Dermis microvascular lymphatic vessel endothelial cell (primary cell): ENCODE data around the gene GPC2. TPM values are rescaled to one million over a fixed set of nuclear protein-coding genes. Genes with fewer than 3 reads are reported as not detected.

Experiments used
- DNase-seq, 2 donors: peaks; one replicate each; pipeline versions ENCODE4 v3.0.0 to v3.0.0-alpha.2; 2010; ENCODE audit warnings: low read depth in 2 of 2
- total RNA-seq: library from RNA; depleted of rRNA; stranded (reverse); fragments of >200 nt; gene quantifications from 2 replicates; pipeline ENCODE4 v1.2.1, GENCODE V29; 2014

GPC2 gene
- total RNA-seq, 1 donor from 2014 or later: 1.9 TPM

DNA sequence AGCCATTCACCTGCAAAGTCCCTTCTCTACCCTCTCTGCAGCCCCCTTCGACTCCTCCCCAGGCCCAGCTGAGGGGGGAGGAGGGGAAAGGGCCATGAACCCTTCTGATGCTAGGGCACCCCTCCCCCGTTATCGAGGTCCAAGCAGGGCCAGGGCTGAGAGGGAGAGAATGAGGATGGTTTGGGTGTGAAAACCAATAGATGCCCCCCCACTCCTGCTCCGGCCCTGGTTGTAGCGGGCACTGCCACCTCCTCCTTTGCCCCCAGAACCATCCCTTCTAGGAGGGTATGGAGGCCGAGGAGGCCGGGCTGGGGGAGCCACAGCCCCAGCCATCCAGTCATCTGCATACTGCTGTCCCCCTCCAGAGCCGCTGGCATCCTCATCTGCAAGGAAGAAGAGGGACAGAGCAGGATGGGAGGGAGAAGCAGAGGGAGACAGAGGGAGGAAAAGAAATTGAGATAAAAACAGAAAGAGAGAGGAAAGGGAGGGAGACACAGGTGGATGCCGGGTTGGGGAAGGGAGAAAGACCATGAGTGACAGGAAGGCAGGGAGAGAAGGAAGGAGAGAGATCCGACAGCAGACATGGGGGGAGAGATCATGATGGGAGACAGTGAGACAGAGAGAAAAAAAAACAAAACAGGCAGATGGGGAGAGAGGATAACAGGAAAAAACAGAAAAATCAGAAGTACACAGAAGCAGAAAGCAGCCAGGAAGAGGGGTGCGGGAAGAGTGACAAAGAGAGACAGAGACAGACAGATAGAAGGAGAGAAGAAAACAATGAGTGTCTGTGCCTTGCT, 6.9 kb downstream of the GPC2 start:
- no peak for DNase-seq

DNA sequence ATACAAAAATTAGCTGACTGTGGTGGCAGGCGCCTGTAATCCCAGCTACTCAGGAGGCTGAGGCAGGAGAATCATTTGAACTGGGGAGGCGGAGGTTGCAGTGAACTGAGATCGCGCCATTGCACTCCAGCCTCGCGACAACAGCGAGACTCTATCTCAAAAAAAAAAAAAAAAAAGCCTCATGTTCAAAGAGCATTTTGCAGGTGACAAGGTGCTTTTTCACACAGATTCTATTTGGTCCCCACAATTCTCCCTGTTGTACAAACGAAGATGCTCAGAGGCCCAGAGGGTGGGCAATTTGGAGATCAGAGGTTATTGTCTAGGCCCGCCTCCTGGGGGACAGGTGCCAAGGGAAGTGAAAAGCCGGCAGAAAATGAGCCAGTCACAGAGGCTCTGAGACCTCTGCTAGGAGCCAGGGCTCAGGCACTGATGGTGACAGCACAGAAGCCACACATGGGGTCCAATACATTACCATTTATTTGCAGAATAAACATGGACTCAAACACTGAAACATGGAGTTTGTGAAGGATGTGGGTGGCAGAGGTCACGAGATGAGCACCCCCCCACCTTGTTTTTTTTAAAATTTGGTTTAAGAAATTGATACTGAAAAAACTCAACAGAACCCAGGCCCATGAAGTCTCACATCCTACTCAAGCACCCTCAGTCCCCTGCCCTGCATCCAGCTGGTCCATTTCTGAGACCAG, 7.9 kb downstream of the GPC2 start:
- DNase-seq: no peak

DNA sequence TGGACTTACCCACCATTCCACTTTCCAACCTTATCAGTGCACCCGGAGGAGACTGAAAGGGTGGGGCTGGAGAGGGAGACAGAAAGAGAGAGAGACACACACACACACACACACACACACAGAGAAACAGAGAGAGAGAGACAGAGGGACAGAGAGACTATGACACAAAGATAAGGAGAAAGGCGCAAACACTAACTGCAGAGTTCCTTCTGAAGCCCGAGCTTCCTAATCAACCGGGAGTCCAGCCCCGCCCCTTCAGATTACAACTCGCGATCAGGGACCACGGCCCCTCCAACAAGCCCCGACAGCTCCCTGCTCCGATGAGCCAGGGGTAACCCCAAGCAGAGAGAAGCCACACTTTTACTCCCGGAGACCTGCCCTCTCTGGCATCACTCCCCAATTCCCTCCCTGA, 9.3 kb downstream of the GPC2 start:
- no peak for DNase-seq

DNA sequence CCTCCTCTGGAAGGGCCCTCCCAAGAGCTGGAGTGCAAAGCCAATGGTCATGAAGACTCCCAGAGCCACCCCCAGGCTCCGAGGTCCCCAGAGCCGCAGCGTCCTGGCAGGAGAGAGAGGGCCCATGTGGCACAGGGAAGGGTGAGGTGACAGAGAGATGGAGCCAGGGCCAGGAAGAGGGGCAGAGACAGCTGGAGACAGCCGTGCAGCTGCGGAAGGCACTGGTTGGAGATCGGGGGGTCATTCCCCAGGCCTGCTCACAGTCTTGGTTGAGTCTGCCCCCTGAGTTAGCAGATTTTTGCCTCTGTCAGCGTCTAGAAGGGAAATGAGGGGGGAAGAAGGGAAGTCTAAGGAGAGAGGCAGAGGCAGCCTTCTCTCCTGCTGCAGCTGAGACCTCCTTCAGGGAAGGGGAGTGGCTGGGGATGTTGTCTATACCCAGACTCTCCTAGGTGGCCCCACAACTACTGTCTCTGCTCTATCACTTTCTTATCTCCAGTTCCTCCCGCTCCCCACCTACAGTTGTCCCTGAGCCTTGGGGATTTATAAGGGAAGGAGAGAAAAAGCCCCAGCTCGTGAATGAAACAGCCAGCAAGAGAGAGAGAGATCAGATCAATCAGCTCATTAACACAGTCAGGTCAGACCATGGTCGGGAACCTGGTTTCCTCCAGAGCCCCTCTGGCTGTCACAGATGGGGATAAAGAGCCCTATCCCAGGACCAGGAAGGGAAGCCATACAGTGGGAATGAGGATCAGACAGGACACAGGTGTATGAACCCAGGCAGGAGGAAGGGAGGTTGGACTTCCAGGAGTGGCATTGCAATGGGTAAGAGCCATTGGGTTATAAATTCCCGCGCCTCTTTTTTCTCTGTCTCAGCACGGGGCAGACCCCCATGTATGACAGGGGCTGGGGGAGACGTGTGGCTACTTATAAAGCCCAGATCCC, 9.9 kb downstream of the GPC2 start:
- DNase-seq: no peak

DNA sequence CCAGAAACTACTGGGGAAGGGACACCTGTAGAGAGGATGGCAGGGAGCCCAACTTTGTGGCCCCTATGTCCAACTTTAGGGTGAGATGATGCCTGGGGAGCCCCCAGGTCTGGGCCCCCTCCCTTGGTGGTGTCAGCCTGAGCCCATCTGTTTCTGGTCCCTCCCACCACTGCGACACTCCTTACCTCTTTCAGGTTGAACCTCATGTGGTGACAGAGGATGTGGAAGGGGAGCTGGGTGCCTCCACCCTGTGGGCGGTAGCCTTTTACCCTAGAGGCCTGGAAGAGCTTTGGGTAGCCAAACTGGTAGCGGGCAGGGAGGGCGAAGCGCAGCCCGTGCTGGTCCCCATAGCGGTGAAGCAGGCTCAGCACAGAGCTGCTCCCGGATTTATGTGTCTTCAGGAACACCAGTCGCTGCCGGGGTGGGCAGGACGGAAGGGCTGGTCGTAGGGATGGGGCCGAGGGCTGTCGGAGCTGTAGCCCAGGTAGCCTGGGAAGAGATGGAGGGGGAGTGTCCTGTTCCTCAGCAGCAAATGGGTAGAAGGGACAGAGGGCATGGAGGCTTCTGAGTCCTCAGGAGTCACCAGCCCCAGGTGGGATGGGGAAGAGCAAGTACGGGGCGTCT, 10.8 kb downstream of the GPC2 start:
- no peak for DNase-seq

DNA sequence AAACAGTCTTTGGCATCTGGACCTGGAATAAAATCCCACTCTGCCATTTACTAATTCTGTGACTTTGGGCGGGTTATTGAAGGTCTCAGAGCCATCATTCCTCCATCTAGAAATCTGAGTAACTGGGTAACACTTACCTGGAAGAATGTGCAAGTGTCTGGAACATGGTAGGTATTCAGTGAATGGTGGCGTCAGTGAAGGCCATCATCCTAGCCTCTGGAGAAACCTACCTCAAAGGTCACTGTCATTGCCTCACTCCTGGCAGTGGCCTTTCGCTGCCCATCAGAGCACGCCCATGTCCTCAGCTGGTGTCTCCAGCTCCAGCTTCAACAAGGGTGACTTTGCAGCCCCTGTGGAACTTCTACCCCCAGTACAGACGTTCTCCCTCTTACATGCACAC, 13.3 kb downstream of the GPC2 start:
- no peak for DNase-seq

DNA sequence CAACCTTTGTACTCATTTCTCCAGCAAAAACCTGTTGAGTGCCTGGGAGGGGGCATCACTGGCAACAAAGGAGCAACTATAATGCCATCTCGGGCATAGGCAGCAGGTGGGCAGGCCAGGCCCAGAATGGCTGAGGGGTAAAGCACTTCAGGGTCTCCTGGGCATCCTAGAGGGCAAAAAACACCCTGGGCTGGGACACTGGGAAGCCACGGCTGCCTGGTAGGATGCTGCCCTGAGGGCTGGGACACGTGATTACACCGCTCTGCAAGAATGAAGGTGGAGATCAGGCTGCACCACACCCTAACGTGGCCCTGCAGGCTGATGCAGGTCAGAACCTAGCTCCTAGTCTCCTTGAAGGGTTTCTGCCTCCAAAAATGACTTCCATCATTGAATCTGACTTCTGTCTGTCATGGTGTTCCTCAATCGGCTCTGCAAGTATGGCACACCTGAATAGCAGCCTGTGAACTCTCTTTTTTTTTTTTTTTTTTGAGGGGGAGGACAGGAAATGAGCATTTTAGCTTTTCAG, 14.1 kb downstream of the GPC2 start:
- no peak for DNase-seq

DNA sequence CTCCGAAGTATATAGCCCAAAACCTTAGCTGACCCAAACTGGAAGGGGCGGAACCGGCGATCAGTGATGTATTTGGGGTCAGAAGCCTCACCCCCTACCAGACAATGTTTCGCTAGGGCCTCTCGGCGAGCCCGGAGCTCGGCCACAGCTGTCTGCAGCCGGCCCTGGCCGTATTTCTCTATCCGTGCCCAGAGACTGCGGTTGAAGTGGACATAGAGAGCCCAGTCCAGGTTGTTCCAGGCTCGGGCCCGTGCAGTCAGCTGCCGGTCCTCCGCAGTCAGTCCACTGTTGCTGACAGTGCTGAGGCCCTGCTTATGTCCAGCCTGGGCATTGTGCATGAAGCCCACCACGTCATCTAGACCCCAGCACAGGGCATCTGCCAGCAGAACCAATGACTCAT, 17.1 kb downstream of the GPC2 start:
- DNase-seq: no peak

DNA sequence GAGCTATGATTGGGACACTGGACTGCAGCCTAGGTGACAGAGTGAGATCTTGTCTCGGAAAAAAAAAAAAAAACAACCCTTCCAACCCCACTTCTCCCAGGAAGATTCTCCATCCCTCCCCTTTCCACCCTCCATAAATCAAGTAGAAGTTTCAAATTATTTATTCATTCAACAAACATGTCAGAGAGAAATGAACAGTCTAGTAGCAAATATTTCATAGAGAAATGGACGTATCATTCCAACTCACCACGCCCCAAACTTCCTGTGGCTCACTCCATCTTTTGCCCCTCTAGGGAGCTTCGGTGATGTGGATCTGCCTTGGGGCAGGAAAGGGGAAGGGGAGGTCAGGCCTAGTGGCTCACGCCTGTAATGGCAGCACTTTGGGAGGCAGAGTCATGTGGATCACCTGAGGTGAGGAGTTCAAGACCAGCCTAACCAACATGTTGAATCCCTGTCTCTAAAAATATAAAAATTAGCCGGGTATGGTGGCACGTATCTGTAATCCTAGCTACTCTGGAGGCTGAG, 18.0 kb downstream of the GPC2 start:
- no peak for DNase-seq

DNA sequence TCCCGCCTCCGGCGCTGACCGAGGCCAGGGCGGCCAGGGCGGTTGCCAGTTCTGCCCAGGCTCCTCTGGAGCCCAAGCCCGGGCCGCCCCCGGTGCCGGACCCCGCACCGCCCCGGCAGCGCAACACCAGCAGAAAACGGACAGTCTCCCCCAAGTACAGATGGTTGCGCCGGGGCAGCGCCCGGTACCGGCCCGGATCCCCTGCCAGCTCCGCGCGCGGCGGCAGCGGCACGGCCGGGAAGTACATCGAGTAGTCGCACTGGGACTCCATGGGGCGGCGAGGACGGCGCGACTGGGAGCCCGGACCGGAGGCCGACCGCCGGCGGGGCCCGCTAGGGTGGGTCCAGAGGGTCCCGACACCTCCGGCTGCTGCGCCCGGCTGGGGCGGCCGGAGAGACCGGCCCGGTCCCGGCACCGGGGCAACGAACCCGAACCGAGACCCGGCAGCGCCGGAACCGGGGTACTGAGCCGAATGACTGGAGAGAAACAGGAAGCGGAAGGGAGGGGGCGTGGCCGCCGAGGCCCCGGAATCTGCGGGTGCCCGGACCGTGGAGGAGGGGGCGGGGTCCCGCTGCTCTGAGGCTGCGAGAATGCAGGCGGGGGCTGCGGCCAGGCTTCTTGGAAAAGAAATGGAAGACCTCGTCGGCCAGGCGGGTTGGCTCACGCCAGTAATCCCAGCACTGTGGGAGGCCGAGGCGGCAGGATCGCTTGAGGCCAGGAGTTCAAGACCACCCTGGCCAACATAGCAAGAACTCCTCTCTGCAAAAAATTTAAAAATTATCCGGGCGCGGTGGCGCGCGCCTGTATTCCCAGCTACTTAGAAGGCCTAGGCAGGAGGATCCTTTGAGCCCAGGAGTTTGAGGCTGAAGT, 18.7 kb downstream of the GPC2 start, which contains the start of gene TRAPPC14:
Gene TRAPPC14 (minus strand): TSS at position 495 of the 870 bp plus-strand sequence. CDS start 224 bp downstream, at position 271.
- DNase-seq: peak; percentile 33 to 75

DNA sequence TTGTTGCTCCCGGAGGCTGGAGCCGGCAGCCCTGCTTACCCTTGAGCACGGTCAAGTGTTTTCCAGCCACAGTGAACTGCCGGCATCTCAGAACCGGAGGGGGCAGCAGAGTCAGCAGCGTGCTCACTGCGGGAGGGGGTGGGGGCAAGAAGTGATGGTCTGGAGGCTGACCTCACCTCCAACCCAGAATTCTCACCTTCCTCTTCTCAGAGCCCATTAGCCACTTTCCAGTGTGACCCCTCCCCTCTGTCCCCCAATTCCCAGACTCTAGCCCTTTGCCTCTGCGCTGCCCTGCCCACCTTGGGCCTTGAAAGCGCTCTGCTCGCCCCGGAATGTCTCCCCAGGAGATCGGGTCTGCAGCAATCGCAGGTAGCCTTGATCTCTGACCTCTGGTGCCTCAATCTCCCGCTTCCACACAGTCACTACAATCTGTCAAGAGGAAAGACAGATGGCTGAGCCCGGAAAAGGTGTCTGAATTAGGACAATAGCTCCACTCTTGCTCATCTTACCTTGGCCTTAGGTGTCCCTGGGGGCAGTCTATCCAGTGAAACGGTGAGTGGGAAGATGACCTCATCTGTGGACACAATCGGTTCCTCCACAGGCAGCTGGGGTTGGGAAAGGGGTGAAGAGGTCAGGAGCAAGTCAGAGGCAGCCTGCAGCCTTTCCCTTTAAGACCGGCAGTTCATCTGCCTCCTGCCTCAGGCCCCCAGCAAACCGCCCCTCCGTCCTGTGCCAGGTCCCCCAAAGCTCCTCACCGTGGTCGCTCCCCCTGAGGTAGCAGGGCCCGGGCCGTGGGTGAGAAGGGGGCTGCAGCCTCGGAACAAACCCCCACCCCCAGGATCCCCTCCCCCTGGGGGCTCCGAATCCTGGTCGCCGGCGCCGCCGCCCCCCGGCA, 19.6 kb downstream of the GPC2 start:
- DNase-seq: peak in 1 of 2 donors; percentile 46

DNA sequence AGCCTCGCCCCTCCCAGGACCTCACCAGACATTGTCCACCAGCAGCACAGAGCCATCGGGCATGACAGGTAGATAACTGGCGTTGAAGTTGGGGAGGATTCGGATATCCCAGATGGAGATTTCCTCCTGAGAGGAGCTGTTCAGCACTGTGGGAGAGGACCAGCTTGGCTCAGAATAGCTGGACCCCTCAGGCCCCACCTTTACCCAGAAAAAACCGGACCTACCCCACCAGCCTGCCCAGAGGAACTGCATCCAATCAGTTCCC, 20.2 kb downstream of the GPC2 start:
- no peak for DNase-seq

DNA sequence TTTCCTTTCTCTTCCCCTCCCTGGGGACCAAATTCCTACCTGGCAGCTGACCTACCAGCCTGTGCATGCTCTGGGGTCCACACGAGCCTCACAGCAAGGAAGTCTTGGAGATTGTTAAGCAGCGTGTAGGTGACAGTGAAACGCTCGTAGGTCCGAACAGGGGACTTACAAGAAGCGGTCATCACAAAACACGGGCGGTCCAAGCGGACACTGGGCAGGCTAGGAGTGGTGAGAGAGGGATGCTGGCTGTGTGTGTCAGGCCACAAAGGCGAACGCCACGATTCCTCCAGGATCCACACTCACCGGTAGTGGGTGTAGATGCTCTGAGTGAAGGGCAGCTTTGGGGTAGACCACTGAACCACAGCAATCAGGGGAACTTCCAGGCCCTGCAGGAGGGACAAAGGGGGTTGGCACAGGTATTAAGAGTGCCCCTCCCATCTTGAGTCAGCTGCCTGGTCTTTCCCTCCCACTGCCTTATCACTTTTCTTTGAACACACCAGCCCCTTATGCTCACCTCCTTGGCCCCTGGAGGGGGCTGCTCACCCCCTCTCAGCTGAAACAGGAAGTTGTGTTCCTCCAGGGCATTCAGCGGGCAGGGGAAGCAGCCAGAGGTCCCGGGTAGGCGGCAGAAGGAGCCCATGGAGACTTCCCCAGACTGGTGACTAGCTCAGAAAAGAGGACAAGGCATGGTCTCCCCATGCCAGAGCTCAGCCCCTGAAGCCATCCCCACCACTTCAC, 20.7 kb downstream of the GPC2 start:
- no peak for DNase-seq

DNA sequence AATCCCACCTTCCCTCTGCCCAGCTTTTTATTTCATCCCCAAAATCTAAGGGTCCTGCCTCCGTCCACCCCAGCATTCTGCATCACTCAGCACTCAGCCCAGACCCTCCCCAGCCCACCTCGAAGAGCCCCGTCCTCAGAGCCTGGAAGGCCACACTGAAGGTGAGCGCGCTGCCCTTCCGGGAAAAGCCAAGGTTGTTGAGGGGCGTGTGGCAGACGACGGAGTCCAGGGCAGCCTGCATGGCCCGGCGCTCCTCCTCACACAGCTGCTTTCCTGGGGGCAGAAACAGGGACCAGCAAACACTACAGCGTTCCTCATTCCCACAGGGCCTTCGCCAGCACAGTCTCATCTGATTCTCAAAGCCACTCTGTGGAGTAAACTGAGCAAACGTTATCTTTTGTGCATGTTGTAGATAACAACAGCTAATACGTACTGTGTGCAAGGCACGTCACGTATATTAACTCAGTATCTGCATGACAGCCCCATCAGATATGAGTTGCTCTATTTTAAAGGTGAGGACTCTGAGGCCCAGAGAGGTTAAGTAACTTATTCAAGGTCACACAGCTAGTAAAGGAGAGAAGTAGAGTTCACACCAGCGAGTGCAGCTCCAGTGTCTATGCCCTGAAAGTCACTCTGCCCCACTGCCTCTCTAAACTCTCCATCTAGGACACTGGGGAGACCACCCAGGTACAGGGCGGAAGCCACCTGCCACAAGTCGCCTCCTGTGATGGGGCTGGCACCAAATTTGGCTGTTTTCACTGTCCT, 21.4 kb downstream of the GPC2 start:
- DNase-seq: no peak

DNA sequence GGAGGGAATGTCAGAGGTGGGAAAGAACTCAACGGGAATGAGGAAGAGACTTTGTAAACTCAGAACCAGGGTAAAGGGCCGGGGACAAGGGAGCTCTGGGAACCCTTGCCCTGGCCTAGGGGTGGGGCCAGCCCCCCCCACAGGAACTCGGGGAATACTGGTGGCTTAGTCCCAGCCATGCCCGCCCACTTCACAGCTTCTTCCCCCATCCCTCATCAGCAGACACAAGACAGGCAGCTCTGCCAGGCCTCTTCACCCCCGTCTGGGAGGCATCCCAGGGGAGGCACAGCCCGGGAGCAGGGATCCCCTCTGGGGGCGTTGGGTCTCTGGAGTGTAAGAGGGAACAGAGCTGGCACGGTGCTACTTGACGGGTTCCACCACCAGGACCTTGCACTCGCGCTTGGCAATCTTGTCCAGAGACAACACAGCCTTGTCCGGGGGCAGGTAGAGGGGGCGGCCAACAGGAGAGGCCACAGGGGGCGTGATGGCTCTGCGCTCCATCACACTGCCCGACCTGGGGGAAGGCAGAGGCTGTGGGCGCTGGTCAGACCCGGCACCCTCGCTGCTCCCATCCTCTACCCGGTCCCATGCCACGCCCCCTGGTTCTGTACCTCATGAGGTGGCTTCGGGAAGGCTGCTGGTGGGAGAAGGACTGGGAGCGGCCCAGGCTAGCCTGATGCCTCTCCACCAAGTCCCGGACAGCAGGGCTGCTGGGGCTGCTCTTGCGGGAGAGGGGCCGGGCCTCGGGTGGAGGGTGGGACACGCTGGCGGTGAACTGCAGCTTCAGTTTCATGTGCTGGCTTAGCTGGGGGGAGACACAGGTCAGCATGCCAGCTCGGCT, 22.3 kb downstream of the GPC2 start:
- DNase-seq: no peak

DNA sequence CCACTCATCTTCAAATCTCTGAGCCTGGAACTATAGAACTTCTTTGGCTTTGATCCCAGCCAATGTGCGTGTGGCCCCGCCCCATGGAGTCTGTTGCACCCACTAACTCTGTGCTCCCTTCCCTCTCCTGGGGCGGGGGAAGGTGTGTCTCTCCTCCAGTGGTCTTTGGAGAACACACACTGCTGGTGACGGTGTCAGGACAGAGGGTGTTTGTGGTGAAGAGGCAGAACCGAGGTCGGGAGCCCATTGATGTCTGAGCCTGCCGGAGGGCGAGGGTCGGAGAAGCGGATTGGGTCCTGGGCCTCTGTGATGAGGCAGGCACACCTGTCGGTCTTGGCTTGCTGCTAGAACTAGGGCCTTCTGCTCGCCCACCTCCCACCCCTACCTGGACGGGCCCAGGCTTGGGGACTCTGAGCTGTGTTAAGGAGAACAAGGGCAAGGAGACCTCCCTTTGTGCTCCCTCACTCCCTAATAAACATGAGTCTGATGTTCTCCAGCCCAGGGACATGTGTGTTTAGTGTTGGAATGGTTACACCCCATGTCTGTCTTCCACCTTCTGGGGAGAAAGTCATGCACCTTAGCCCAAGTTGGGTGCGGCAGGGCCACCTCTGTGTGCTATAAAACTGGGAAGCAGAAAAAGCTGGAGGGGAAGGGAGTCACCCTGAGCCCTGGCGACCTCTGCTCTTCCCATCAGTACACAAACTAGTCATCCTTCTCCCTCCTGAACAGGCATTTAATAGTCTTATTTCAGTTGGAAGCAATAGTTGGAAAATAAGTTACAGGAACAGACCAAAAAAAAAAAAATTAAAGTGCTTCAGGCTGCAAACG, 23.3 kb downstream of the GPC2 start:
- DNase-seq: no peak
